HepG2 (cell line): ENCODE data around the gene ARL5A.

Source experiments
- BRCA1 ChIP-seq: sonication (generic); formaldehyde crosslinking; IDR thresholded peaks from 2 replicates; pipeline ENCODE4 v1.4.0; 2020; ENCODE audit warnings: missing genetic modification reagents
- ESRRA ChIP-seq: sonication (generic); formaldehyde crosslinking; IDR thresholded peaks from 2 replicates; pipeline ENCODE4 v1.5.1; 2020; ENCODE audit warnings: mild to moderate bottlenecking, low read depth, missing genetic modification reagents
- GTF2F1 ChIP-seq: fragments of 150-350 bp; IDR thresholded peaks from 2 replicates; pipeline ENCODE4 v1.6.1; 2014; ENCODE audit warnings: low read length
- HDAC1 ChIP-seq: sonication (generic); formaldehyde crosslinking; IDR thresholded peaks from 2 replicates; pipeline ENCODE4 v1.5.1; 2020; ENCODE audit warnings: mild to moderate bottlenecking, missing genetic modification reagents
- MLX ChIP-seq: IDR thresholded peaks from 2 replicates; pipeline ENCODE4 v1.6.1; 2016
- NCOA2 ChIP-seq: sonication (generic); formaldehyde crosslinking; IDR thresholded peaks from 2 replicates; pipeline ENCODE4 v1.8.0; 2022; ENCODE audit warnings: inconsistent platforms
- SP1 ChIP-seq, 2 experiments: fragments of 450-650 bp in 1 of 2; sonication (generic) in 1 of 2; formaldehyde crosslinking in 1 of 2; IDR thresholded peaks; 2 replicates each; pipeline versions ENCODE4 v1.4.0 to v1.6.1; 2016 to 2020; ENCODE audit warnings: missing genetic modification reagents in 1 of 2
- TBL1XR1 ChIP-seq: fragments of 150-350 bp; IDR thresholded peaks from 2 replicates; pipeline ENCODE4 v1.6.1; 2014; ENCODE audit warnings: borderline replicate concordance, low read length; ENCODE audit not compliant: partially characterized antibody
- ZBTB42 ChIP-seq: sonication (generic); formaldehyde crosslinking; IDR thresholded peaks from 2 replicates; pipeline ENCODE4 v1.5.0; 2020; ENCODE audit warnings: mild to moderate bottlenecking, missing genetic modification reagents
- ZFP91 ChIP-seq: sonication (generic); formaldehyde crosslinking; IDR thresholded peaks from 2 replicates; pipeline ENCODE4 v1.9.0; 2022; ENCODE audit warnings: missing genetic modification reagents, mild to moderate bottlenecking, borderline replicate concordance
- ZNF138 ChIP-seq: sonication (generic); formaldehyde crosslinking; IDR thresholded peaks from 2 replicates; pipeline ENCODE4 v1.5.0; 2020; ENCODE audit warnings: mild to moderate bottlenecking, low read depth, missing genetic modification reagents
- ZNF792 ChIP-seq: IDR thresholded peaks from 2 replicates; pipeline ENCODE4 v1.6.1; 2016
- TF ChIP-seq, protein P1 (sequence below): sonication (generic); formaldehyde crosslinking; IDR thresholded peaks from 2 replicates; pipeline ENCODE4 v1.5.0; 2020; ENCODE audit warnings: mild to moderate bottlenecking, missing genetic modification reagents, moderate library complexity

GRCh38 chr2:151808258-151809072 lies 19.8 kb downstream of the ARL5A start:
- no peak for TF ChIP-seq TBL1XR1
- TF ChIP-seq SP1 (IDR thresholded peaks at IDR 0.05), result no peak
- no peak for TF ChIP-seq SP1 (CRISPR knock-in tag; IDR thresholded peaks at IDR 0.05)
- no peak for TF ChIP-seq ZNF138 (CRISPR knock-in tag)
- TF ChIP-seq BRCA1 (CRISPR knock-in tag), result no peak
- TF ChIP-seq ZNF792 (CRISPR knock-in tag), result no peak
- no peak for TF ChIP-seq HDAC1 (CRISPR knock-in tag)
- no peak for TF ChIP-seq MLX (CRISPR knock-in tag)
- TF ChIP-seq GTF2F1, result no peak
- no peak for TF ChIP-seq ZBTB42
- TF ChIP-seq, protein P1, sequence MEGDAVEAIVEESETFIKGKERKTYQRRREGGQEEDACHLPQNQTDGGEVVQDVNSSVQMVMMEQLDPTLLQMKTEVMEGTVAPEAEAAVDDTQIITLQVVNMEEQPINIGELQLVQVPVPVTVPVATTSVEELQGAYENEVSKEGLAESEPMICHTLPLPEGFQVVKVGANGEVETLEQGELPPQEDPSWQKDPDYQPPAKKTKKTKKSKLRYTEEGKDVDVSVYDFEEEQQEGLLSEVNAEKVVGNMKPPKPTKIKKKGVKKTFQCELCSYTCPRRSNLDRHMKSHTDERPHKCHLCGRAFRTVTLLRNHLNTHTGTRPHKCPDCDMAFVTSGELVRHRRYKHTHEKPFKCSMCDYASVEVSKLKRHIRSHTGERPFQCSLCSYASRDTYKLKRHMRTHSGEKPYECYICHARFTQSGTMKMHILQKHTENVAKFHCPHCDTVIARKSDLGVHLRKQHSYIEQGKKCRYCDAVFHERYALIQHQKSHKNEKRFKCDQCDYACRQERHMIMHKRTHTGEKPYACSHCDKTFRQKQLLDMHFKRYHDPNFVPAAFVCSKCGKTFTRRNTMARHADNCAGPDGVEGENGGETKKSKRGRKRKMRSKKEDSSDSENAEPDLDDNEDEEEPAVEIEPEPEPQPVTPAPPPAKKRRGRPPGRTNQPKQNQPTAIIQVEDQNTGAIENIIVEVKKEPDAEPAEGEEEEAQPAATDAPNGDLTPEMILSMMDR (CRISPR knock-in tag), result peak; percentile 51
- TF ChIP-seq NCOA2 (CRISPR knock-in tag), result no peak
- TF ChIP-seq ESRRA (CRISPR knock-in tag), result no peak
- TF ChIP-seq ZFP91 (CRISPR knock-in tag), result no peak
